Fibroblast of pulmonary artery (primary cell): ENCODE measurements around the gene SMYD1.

ENCODE experiments used
- DNase-seq: peaks from one replicate; pipeline ENCODE4 v3.0.0-alpha.2; 2010; ENCODE audit warnings: low read depth
- H3K4me3 ChIP-seq: replicated peaks from 2 replicates; pipeline ENCODE4 v1.5.1; 2011; ENCODE audit warnings: low read depth, mild to moderate bottlenecking, control low read depth, low read length, moderate library complexity
- CTCF ChIP-seq: IDR thresholded peaks from 2 replicates; pipeline ENCODE4 v1.5.1; 2011; ENCODE audit warnings: mild to moderate bottlenecking, control low read depth, low read length, inconsistent platforms; ENCODE audit errors: missing control alignments

Gene SMYD1

GRCh38 chr2:88085602-88086001 is 18.0 kb downstream of the SMYD1 start:
- no peak for DNase-seq
- no peak overlapping the region for H3K4me3 ChIP-seq
- TF ChIP-seq CTCF: no peak

GRCh38 chr2:88086401-88086800 is 18.8 kb downstream of the SMYD1 start:
- DNase-seq: no peak
- no peak overlapping the region for H3K4me3 ChIP-seq
- no peak for TF ChIP-seq CTCF

GRCh38 chr2:88087073-88087472 is 19.4 kb downstream of the SMYD1 start:
- no peak for DNase-seq
- H3K4me3 ChIP-seq: no peak overlapping the region
- no peak for TF ChIP-seq CTCF

- no peak overlapping the region for H3K4me3 ChIP-seq
- no peak for TF ChIP-seq CTCF
- DNase-seq: no peak
Measured at GRCh38 chr2:88087763-88088162, 20.1 kb downstream of the SMYD1 start.

- no peak overlapping the region for H3K4me3 ChIP-seq
- DNase-seq: no peak
- TF ChIP-seq CTCF: no peak
Measured at GRCh38 chr2:88088999-88089398, 21.4 kb downstream of the SMYD1 start.

- DNase-seq: no peak
- H3K4me3 ChIP-seq: no peak overlapping the region
- TF ChIP-seq CTCF: no peak
Measured at GRCh38 chr2:88090446-88091283, 23.0 kb downstream of the SMYD1 start.

- no peak for DNase-seq
- no peak overlapping the region for H3K4me3 ChIP-seq
- TF ChIP-seq CTCF: no peak
Measured at GRCh38 chr2:88091943-88092342, 24.3 kb downstream of the SMYD1 start.
